H1 (cell line): Measurements from ENCODE around the gene TDRD3. TPM values are rescaled to one million over a fixed set of nuclear protein-coding genes. Genes with fewer than 3 reads are reported as not detected.

Experiments used
- polyA plus RNA-seq, 7 experiments: library from polyadenylated mRNA; depleted of rRNA in 3 of 7; stranded (reverse) in 5 of 7; unstranded in 2 of 7; fragments of >200 nt in 5 of 7; fragments of 200-250 nt in 2 of 7; gene quantifications; 1 replicate in 5 of 7; 2 replicates in 1 of 7; 4 replicates in 1 of 7; pipeline versions ENCODE4 v1.2.1 to v1.2.3, GENCODE V29; 2011 to 2013; ENCODE audit warnings: missing spikeins in 2 of 7, mixed read lengths in 2 of 7
- total RNA-seq: library from RNA; stranded (reverse); fragmentation: NEBNext Ultra II Directional; extraction: Animal tissue kit (Norgen Biotek cat#: 25700); gene quantifications from 2 replicates; pipeline ENCODE4 v1.2.1, GENCODE V29; 2021
- TF ChIP-seq, protein P1 (sequence below): fragments of 300-600 bp; sonication (generic); IDR thresholded peaks from 2 replicates; pipeline ENCODE4 v1.7.1; 2012; ENCODE audit warnings: low read length, moderate library complexity, mild to moderate bottlenecking, inconsistent platforms; ENCODE audit not compliant: insufficient replicate concordance

The TDRD3 gene
- total and polyA plus RNA-seq, 2 of the 8 experiments (the other 6 are each of a cell fraction or from before 2014, with no cell fraction given): 2.5 to 14.7 TPM

DNA sequence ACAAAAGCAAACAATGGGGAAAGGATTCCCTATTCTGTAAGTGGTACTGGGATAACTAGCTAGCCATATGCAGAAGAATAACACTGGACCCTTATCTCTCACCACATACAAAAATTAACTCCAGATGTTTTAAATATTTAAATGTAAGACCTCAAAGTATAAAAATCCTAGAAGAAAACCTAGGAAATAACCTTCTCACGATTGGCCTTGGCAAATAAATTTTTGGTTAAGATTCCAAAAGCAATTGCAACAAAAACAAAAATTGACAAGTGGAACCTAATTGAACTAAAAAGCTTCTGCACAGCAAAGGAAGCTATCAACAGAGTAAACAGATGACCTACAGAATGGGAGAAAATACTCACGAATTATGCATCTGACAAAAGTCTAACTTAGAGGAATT is 10.8 kb upstream of the TDRD3 start (continued):
- TF ChIP-seq, protein P1, sequence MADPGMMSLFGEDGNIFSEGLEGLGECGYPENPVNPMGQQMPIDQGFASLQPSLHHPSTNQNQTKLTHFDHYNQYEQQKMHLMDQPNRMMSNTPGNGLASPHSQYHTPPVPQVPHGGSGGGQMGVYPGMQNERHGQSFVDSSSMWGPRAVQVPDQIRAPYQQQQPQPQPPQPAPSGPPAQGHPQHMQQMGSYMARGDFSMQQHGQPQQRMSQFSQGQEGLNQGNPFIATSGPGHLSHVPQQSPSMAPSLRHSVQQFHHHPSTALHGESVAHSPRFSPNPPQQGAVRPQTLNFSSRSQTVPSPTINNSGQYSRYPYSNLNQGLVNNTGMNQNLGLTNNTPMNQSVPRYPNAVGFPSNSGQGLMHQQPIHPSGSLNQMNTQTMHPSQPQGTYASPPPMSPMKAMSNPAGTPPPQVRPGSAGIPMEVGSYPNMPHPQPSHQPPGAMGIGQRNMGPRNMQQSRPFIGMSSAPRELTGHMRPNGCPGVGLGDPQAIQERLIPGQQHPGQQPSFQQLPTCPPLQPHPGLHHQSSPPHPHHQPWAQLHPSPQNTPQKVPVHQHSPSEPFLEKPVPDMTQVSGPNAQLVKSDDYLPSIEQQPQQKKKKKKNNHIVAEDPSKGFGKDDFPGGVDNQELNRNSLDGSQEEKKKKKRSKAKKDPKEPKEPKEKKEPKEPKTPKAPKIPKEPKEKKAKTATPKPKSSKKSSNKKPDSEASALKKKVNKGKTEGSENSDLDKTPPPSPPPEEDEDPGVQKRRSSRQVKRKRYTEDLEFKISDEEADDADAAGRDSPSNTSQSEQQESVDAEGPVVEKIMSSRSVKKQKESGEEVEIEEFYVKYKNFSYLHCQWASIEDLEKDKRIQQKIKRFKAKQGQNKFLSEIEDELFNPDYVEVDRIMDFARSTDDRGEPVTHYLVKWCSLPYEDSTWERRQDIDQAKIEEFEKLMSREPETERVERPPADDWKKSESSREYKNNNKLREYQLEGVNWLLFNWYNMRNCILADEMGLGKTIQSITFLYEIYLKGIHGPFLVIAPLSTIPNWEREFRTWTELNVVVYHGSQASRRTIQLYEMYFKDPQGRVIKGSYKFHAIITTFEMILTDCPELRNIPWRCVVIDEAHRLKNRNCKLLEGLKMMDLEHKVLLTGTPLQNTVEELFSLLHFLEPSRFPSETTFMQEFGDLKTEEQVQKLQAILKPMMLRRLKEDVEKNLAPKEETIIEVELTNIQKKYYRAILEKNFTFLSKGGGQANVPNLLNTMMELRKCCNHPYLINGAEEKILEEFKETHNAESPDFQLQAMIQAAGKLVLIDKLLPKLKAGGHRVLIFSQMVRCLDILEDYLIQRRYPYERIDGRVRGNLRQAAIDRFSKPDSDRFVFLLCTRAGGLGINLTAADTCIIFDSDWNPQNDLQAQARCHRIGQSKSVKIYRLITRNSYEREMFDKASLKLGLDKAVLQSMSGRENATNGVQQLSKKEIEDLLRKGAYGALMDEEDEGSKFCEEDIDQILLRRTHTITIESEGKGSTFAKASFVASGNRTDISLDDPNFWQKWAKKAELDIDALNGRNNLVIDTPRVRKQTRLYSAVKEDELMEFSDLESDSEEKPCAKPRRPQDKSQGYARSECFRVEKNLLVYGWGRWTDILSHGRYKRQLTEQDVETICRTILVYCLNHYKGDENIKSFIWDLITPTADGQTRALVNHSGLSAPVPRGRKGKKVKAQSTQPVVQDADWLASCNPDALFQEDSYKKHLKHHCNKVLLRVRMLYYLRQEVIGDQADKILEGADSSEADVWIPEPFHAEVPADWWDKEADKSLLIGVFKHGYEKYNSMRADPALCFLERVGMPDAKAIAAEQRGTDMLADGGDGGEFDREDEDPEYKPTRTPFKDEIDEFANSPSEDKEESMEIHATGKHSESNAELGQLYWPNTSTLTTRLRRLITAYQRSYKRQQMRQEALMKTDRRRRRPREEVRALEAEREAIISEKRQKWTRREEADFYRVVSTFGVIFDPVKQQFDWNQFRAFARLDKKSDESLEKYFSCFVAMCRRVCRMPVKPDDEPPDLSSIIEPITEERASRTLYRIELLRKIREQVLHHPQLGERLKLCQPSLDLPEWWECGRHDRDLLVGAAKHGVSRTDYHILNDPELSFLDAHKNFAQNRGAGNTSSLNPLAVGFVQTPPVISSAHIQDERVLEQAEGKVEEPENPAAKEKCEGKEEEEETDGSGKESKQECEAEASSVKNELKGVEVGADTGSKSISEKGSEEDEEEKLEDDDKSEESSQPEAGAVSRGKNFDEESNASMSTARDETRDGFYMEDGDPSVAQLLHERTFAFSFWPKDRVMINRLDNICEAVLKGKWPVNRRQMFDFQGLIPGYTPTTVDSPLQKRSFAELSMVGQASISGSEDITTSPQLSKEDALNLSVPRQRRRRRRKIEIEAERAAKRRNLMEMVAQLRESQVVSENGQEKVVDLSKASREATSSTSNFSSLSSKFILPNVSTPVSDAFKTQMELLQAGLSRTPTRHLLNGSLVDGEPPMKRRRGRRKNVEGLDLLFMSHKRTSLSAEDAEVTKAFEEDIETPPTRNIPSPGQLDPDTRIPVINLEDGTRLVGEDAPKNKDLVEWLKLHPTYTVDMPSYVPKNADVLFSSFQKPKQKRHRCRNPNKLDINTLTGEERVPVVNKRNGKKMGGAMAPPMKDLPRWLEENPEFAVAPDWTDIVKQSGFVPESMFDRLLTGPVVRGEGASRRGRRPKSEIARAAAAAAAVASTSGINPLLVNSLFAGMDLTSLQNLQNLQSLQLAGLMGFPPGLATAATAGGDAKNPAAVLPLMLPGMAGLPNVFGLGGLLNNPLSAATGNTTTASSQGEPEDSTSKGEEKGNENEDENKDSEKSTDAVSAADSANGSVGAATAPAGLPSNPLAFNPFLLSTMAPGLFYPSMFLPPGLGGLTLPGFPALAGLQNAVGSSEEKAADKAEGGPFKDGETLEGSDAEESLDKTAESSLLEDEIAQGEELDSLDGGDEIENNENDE: no peak
